ENCODE data around the gene CYGB.
A peak's percentile ranks its signal among the peaks of the same experiment; 100 is the strongest.

CYGB gene

DNA sequence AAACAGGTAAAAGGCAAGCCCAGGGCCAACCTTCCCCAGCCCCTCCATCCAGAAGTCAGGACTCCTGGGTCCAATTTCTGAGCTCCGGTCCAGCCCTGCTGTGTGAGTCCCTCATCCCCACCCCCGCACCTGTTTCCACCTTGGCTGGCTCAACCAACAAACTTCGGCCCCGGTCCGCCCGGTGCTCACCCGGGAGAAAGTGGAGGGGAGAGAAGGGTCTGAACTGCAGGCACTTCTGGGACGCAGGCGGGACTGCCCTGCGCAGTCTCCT is 36.8 kb downstream of the CYGB start:
- Histone ChIP-seq H4K20me1 (ENCODE audit: insufficient read depth, low read length) (peaks cover 16% of the 10 kb centered on the region; the same call in 1 of the 2 replicates), H3K4me3 (ENCODE audit: low read depth in 1 of 2, low read length in 2 of 2) (no peak overlapping the region), H3K9ac (ENCODE audit: low read depth, low read length) (no peak overlapping the region), H3K4me1 (ENCODE audit: insufficient read depth, low read length) (peaks cover 13% of the 10 kb centered on the region), H3K9me3 (ENCODE audit: insufficient read depth, low read length, severe bottlenecking) (no peaks in the 10 kb centered on the region), H3K4me2 (ENCODE audit: insufficient read depth, low read length) (peak overlapping the region; percentile 70; the same call in 1 of the 2 replicates), H3K79me2 (ENCODE audit: insufficient read depth, low read length) (no peaks in the 10 kb centered on the region), H2AFZ (ENCODE audit: low read depth, low read length) (no peak overlapping the region), H3K36me3 (ENCODE audit: insufficient read depth, low read length) (no peaks in the 10 kb centered on the region), H3K27ac (ENCODE audit: low read length) (no peak overlapping the region), H3K27me3 (ENCODE audit: insufficient read depth, low read length, poor library complexity) (peaks cover 14% of the 10 kb centered on the region)
- TF ChIP-seq, protein P1, sequence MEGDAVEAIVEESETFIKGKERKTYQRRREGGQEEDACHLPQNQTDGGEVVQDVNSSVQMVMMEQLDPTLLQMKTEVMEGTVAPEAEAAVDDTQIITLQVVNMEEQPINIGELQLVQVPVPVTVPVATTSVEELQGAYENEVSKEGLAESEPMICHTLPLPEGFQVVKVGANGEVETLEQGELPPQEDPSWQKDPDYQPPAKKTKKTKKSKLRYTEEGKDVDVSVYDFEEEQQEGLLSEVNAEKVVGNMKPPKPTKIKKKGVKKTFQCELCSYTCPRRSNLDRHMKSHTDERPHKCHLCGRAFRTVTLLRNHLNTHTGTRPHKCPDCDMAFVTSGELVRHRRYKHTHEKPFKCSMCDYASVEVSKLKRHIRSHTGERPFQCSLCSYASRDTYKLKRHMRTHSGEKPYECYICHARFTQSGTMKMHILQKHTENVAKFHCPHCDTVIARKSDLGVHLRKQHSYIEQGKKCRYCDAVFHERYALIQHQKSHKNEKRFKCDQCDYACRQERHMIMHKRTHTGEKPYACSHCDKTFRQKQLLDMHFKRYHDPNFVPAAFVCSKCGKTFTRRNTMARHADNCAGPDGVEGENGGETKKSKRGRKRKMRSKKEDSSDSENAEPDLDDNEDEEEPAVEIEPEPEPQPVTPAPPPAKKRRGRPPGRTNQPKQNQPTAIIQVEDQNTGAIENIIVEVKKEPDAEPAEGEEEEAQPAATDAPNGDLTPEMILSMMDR (IDR thresholded peaks at IDR 0.05; ENCODE audit: borderline replicate concordance, extremely low read depth, low read length, poor library complexity, severe bottlenecking) = no peak
- TF ChIP-seq EZH2 (IDR thresholded peaks at IDR 0.05; ENCODE audit: borderline replicate concordance, low read depth, low read length, severe bottlenecking) = no peak
- DNase-seq (no peak), ATAC-seq (ENCODE audit: insufficient read depth, low read depth) (no peak)

DNA sequence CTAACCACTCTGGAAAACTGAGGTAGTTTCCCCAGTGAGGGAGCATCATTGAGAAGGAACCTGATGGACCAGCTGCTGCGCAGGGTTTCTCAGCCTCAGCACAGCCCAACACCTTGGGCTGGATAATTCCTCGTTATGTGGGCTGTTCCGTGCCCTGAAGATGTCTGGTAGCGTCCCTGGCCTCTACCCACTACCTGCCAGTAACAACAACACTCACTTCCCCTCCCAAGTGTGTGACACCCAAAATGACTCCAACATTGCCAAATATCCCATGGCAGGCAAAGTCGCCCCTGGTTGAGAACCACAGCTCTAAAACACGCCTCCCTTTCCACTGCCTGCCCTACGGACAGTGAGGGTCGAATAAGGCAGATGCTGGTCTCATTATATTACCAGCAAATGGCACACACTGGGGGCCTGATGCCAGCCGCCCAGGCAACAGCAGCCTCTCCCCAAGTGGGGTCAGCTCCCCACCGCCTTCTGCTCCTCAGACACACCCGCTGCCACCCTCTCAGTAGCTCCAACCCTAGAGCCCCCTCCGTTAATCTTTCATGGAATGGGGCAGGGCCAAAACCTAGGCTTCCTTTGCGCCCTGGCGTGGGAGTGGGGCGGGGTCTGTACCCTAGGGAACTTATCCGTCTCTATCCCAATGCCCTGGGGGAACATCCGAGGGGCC is 37.3 kb downstream of the CYGB start:
- Histone ChIP-seq H4K20me1 (ENCODE audit: insufficient read depth, low read length) (peaks cover 16% of the 10 kb centered on the region; the same call in 1 of the 2 replicates), H3K4me3 (ENCODE audit: low read depth in 1 of 2, low read length in 2 of 2) (no peak overlapping the region), H3K9me3 (ENCODE audit: insufficient read depth, low read length, severe bottlenecking) (no peaks in the 10 kb centered on the region), H3K27me3 (ENCODE audit: insufficient read depth, low read length, poor library complexity) (peaks cover 15% of the 10 kb centered on the region), H3K27ac (ENCODE audit: low read length) (no peak overlapping the region), H3K4me1 (ENCODE audit: insufficient read depth, low read length) (peaks cover 13% of the 10 kb centered on the region), H2AFZ (ENCODE audit: low read depth, low read length) (no peak overlapping the region), H3K79me2 (ENCODE audit: insufficient read depth, low read length) (no peaks in the 10 kb centered on the region), H3K36me3 (ENCODE audit: insufficient read depth, low read length) (no peaks in the 10 kb centered on the region), H3K9ac (ENCODE audit: low read depth, low read length) (no peak overlapping the region), H3K4me2 (ENCODE audit: insufficient read depth, low read length) (no peak overlapping the region)
- DNase-seq (no peak), ATAC-seq (ENCODE audit: insufficient read depth, low read depth) (no peak)
- TF ChIP-seq, protein P1 (IDR thresholded peaks at IDR 0.05; ENCODE audit: borderline replicate concordance, extremely low read depth, low read length, poor library complexity, severe bottlenecking) = no peak
- TF ChIP-seq EZH2 (IDR thresholded peaks at IDR 0.05; ENCODE audit: borderline replicate concordance, low read depth, low read length, severe bottlenecking) = no peak

DNA sequence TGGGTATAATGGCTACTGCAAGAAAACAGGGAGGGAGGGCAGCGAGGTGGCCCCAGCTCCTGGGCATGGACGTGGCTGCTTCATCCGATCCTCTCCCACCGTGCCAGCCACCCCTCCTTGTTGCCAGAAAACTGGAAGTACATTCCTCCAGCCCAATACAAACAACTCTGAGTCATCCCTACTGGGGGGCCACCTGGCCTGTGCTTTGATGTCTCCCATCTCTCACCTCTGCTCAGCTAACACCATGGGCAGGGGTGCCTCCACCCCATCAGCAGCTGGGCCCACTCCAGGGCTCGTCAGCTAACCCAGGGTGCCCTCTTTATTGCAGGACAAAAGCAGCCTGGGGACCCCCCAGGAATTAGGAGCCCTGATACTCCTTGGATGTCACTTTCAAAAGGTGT is 38.2 kb downstream of the CYGB start:
- Histone ChIP-seq H4K20me1 (ENCODE audit: insufficient read depth, low read length) (peaks cover 16% of the 10 kb centered on the region; the same call in 1 of the 2 replicates), H3K4me2 (ENCODE audit: insufficient read depth, low read length) (no peak overlapping the region), H3K9me3 (ENCODE audit: insufficient read depth, low read length, severe bottlenecking) (no peaks in the 10 kb centered on the region), H3K27ac (ENCODE audit: low read length) (no peak overlapping the region), H3K4me1 (ENCODE audit: insufficient read depth, low read length) (peaks cover 13% of the 10 kb centered on the region), H3K27me3 (ENCODE audit: insufficient read depth, low read length, poor library complexity) (peaks cover 15% of the 10 kb centered on the region), H2AFZ (ENCODE audit: low read depth, low read length) (no peak overlapping the region), H3K9ac (ENCODE audit: low read depth, low read length) (no peak overlapping the region), H3K79me2 (ENCODE audit: insufficient read depth, low read length) (no peaks in the 10 kb centered on the region), H3K36me3 (ENCODE audit: insufficient read depth, low read length) (no peaks in the 10 kb centered on the region), H3K4me3 (ENCODE audit: low read depth in 1 of 2, low read length in 2 of 2) (no peak overlapping the region)
- TF ChIP-seq, protein P1 (IDR thresholded peaks at IDR 0.05; ENCODE audit: borderline replicate concordance, extremely low read depth, low read length, poor library complexity, severe bottlenecking) = no peak
- no peak for TF ChIP-seq EZH2 (IDR thresholded peaks at IDR 0.05; ENCODE audit: borderline replicate concordance, low read depth, low read length, severe bottlenecking)
- DNase-seq (no peak), ATAC-seq (ENCODE audit: insufficient read depth, low read depth) (no peak)

All from DND-41 (cell line).